NK-92 treated with Interleukin-12 subunit alpha and Interleukin-12 subunit beta, amount 100 ng/mL, for 24 hours (cell line): Measurements from ENCODE around the gene USO1.
A peak's percentile ranks its signal among the peaks of the same experiment; 100 is the strongest.
"Not testable (repeated sequence)": the region's sequence is repeated elsewhere in the genome, so short reads cannot be mapped to it uniquely, and the experiment has no call there.

Experiments
- DNase-seq: peaks from one replicate; lab custom pipeline; 2025; lab: John Stamatoyannopoulos, UW

USO1 gene, protein sequence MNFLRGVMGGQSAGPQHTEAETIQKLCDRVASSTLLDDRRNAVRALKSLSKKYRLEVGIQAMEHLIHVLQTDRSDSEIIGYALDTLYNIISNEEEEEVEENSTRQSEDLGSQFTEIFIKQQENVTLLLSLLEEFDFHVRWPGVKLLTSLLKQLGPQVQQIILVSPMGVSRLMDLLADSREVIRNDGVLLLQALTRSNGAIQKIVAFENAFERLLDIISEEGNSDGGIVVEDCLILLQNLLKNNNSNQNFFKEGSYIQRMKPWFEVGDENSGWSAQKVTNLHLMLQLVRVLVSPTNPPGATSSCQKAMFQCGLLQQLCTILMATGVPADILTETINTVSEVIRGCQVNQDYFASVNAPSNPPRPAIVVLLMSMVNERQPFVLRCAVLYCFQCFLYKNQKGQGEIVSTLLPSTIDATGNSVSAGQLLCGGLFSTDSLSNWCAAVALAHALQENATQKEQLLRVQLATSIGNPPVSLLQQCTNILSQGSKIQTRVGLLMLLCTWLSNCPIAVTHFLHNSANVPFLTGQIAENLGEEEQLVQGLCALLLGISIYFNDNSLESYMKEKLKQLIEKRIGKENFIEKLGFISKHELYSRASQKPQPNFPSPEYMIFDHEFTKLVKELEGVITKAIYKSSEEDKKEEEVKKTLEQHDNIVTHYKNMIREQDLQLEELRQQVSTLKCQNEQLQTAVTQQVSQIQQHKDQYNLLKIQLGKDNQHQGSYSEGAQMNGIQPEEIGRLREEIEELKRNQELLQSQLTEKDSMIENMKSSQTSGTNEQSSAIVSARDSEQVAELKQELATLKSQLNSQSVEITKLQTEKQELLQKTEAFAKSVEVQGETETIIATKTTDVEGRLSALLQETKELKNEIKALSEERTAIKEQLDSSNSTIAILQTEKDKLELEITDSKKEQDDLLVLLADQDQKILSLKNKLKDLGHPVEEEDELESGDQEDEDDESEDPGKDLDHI

DNA sequence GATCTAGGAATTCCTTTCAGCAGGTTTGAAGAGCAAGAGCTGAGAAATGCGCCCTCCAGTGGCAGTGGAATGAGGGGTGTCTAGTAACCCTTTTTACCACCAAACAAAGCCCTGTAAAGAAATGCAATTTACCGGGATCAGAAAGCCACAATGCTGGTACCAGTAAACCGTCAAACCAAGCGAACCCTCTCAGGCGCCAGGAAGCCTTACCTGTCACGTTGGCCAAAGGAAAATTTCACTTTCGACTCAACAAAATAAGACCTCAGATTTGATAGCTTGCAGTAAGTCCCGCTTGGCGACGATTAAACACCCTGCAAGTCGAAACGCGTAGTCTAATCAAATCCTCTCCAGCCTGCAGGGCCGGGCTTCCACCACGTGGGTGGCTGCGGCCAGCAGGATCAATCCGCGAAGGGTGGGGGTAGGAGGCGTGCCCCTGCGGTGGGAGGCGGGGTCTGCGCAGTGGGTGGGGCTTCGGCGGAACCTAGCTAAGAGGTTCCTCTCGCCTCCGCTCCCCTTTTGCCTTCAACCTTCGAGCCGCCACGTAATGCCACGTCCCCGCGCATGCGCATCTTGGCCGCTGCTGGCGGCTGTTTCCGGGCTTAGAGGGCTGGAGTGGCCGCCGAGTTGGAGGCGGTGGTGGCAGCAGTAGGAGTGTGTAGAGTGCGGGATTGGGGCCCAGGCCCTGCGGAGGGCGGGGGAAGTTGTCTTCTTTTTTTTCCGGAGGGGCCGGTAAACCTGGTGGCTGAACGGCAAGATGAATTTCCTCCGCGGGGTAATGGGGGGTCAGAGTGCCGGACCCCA is at the start of gene USO1:
USO1 (plus strand) TSS at position 512 of the 801 bp plus-strand sequence; CDS start at position 755, 243 bp downstream.
- peak; percentile 96 for DNase-seq

DNA sequence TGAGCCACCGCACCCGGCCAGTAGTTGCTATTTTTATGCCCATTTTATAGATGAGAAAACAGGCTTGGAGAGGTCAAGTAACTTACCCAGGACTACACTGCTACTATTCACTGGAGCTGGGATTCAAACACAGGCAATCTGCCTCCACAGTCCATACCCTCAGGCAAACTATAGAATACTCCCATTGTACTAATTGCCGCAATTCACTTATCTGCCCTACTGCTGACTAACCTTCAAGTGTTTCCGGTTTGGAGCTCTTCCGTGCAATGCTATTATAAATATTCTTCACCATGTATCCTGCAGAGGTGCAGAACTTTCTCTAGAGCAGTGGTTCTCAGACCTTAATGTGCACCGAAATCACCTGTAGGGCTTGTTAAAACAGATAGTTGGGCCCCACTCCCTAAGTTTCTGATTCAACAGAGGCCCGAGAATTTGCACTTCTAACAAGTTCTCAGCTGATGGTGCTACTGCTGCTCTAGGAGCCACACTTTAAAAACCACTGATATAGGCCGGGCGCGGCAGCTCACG is 49.3 kb upstream of the USO1 start:
- DNase-seq, result no peak

GRCh38 chr4:75678473-75678872 is 45.9 kb upstream of the USO1 start:
- no peak for DNase-seq

DNA sequence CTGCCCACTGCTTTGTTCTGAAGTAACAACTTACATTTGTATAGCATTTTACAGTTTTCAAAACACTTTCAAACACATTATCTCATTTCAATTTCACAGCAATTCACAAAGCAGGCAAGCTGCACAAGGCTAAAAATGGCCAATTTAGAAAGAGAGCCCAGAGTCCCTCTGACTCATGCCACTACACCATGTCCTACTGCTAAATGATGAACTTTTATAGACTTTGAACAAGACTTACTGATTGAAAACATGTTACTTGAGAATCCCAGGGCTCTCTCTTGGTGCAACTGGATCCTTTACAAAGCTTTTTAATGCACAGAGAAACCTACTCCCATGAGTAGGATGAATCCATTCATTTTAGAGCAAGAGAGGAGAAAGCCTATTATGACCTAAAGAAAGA is 45.4 kb upstream of the USO1 start:
- no peak for DNase-seq

DNA sequence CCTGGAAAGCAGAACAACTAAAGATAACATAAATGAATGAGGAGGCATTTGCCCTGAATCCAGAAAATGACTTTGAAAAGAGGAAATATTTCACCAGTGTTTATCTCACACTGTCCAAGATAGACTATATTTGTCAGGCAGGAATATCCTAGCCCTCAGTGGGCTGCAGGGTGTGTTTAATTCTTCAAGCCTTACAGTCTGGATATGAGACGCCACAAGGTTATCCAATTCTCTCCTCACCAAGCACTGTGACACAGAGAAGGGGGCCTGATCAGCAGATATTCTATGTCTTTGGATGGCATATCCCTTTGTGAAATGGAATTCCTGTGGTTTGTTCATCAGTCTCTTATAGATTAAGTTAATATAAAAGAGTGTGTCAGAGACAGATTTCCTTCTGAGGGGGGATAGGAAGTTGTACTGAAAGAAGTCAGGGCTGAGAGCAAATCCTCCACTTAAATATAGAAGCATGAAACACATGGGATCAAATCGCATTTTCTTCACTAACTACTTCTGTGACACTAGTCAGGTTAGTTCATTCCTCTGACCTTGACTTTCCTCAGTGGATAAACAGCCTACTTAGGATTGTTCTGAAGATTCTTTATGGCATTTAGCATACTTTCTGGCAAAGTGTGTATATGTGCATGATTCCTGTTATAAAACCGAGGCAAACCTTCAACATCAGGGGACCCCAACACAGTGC is 44.4 kb upstream of the USO1 start:
- DNase-seq, result no peak

- no peak for DNase-seq
Measured at GRCh38 chr4:75683482-75684155, 40.8 kb upstream of the USO1 start.

- DNase-seq, result no peak
Measured at GRCh38 chr4:75685546-75686189, 38.7 kb upstream of the USO1 start.

GRCh38 chr4:75686346-75686745 is 38.0 kb upstream of the USO1 start:
- DNase-seq, result peak; percentile 30

DNA sequence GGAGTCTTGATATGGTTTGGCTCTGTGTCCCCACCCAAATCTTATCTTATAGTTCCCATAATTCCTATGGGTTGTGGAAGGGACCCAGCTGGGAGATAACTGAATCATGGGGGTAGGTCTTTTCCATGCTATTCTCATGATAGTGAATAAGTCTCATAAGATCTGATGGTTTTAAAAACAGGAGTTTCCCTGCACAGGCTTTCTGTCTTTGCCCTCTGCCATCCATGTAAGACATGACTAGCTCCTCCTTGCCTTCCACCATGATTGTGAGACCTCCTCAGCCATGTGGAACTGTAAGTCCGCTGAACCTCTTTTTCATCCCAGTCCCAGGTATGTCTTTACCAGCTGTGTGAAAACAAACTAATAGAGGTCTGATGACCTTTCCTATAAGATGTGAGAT is 37.3 kb upstream of the USO1 start:
- not testable (repeated sequence) for DNase-seq

DNA sequence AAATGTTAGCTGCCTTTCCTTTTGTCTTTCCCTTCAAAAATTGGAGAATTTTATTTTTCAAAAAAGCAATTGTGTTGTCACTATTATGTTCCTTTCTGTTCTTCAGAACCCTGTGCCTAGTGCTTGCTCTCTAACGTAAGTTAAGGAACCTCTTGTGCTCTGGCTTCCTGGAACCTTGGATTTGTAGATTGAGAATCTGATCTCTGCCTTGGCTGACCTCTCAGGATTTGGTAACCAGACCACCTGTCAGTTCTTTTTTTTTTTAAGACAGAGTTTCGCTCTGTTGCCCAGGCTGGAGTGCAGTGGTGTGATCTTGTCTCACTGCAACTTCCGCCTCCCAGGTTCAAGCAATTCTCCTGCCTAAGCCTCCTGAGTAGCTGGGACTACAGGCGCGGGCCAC is 32.3 kb upstream of the USO1 start:
- not testable (repeated sequence) for DNase-seq

- DNase-seq, result no peak
Measured at GRCh38 chr4:75696071-75696470, 28.3 kb upstream of the USO1 start.

DNA sequence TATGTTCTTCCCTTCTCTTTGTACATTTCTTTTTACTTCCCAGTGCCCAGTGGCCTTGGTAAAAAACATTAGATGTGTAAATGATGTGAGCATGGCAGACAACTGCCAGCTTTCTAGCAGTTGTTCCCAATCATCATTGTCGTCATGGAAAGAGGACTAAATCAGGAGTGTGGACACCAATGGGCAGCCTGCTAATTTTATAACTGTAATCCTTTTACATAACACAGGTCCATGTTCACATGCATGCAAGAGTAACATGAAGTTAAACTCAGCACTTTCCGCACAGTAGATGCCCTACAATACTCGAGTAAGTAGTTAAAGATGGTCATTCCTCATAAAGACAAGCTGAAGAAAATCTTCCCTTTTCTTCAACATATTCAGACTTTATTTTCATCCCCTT is 27.8 kb upstream of the USO1 start:
- DNase-seq, result no peak

GRCh38 chr4:75698162-75698962 is 26.0 kb upstream of the USO1 start:
- no peak for DNase-seq

- no peak for DNase-seq
Measured at GRCh38 chr4:75698963-75699228, 25.5 kb upstream of the USO1 start.

- DNase-seq, result no peak
Measured at GRCh38 chr4:75699299-75699698, 25.1 kb upstream of the USO1 start.

DNA sequence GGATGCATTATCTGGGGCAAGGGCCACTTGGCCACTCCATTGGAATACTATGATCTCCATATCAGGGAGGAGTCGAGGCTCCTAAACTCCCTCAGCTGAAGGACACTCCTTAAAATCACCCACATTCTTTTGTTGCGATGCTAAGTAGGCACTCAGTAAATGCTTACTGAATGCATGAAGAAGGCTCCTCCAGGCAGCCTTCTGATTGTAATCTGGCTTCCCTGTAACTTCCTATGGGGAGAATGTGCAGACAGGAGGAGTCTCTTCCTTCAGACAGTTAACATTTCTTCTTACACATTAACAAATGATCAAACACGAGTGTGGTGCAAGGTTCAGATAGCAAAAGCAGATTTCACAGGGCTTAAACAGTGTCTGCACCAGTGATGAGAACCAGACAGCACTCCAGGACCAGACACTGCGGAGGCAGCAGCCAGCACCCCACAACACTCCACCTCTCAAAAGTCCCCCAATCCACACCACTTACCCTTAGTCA is 21.4 kb upstream of the USO1 start:
- DNase-seq, result no peak

DNA sequence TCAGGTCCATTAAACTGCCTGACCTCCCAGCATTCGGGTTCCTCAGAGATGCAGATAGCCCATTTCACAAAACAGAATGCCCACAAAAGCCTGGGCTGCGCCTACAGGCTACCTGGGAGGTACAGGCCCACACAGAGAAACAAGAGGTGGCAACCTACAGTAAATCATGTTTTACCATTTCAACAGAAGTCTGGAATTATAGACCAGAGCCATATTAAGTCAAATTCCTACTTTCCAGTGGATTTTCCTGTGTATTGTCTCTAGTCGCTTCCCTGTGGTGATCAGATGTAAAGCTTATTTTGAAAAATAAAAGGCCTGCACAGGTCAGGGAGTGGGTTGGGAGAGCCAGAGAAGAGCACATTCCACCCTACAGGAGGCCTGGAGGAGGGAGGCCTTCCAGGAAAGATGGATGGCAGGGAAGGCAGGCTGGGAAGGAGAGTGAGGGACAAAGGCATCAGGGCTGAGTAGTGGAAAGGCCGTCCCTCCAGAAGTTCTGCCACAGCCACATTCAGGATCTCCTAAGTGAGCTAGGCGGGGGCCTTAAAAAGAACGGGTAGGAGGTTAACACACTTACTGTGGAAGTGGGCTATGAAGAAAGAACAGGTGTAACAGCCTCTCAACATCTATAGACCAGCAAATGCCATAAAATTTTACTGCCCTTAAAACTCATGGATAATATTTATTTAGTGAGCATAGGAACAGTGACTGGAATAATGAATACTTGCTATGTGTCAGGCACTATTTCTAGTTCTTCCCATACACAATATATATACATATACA is 19.0 kb upstream of the USO1 start:
- DNase-seq, result no peak

DNA sequence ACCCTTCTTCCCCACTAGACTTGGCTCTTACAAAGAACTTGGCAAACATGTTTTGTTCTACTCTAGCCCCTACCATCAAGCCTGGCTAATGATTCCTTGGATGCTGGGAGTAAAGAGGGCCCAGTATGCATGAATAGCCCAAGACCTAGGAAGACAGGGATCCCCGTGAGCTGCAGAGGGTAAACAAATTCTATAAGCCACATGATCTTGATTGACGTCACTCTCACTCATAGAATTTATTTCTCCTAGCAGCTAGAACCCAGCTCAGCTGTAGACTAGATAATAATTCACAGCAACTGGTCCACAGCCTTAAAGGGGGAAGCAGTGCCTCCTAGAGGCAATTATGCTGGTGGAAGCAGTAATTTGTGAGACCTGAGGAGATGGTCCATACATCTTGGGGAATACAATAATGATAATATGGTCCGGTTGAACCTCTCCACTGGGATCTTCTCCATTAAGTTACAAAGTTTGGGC is 16.1 kb upstream of the USO1 start:
- DNase-seq, result no peak
